Panc1 (cell line): Measurements from ENCODE around the gene GHITM. TPM values are rescaled to one million over a fixed set of nuclear protein-coding genes. Genes with fewer than 3 reads are reported as not detected.

ENCODE experiments used
- ATAC-seq: fragments of 200-7000 bp; cut with Tn5 transposase; 2 replicates; pipeline ENCODE4 v1.9.1; 2020; ENCODE audit warnings: mild to moderate bottlenecking, moderate library complexity
- BruUV-seq: library from RNA; stranded (reverse); fragments of 400-500 nt; replicated peaks from 2 replicates; lab custom pipeline; 2021; lab: Mats Ljungman, UMichigan
- CTCF ChIA-PET: fragments of 300-600 bp; sonication (Branson Sonifier 250); formaldehyde crosslinking; loops from one replicate; lab custom pipeline; 2022; ENCODE audit warnings: antibody characterized with exemption; lab: Charles Lee
- POLR2A ChIA-PET: fragments of 300-600 bp; sonication (Branson Sonifier 250); formaldehyde crosslinking; loops from one replicate; lab custom pipeline; 2022; ENCODE audit warnings: antibody characterized with exemption; lab: Charles Lee
- DNase-seq: peaks from one replicate; pipeline ENCODE4 v3.0.0-alpha.2; 2010; ENCODE audit warnings: low read depth, low spot score
- H3K27ac ChIP-seq: 2 replicates; pipeline ENCODE4 v1.5.1; 2011; ENCODE audit warnings: mild to moderate bottlenecking, low read length, inconsistent platforms
- H3K27me3 ChIP-seq: fragments of 200-500 bp; sonication (Bioruptor generic); 2 replicates; pipeline ENCODE4 v1.6.0; 2014; ENCODE audit warnings: low read length, inconsistent platforms; ENCODE audit not compliant: control insufficient read depth, insufficient read depth
- H3K36me3 ChIP-seq: fragments of 200-500 bp; sonication (Bioruptor generic); 2 replicates; pipeline ENCODE4 v1.5.1; 2014; ENCODE audit warnings: inconsistent platforms, mild to moderate bottlenecking, low read length, moderate library complexity; ENCODE audit not compliant: control insufficient read depth, insufficient read depth
- H3K4me1 ChIP-seq: 2 replicates; pipeline ENCODE4 v1.5.1; 2011; ENCODE audit warnings: inconsistent platforms, mild to moderate bottlenecking, low read length, moderate library complexity; ENCODE audit not compliant: control insufficient read depth, insufficient read depth
- H3K4me3 ChIP-seq, 2 experiments: 2 replicates each; pipeline ENCODE4 v1.5.1; 2011 to 2012; ENCODE audit warnings: low read depth in 2 of 2, low read length in 2 of 2, mild to moderate bottlenecking in 2 of 2, inconsistent platforms in 1 of 2, moderate library complexity in 1 of 2
- H3K9me3 ChIP-seq: fragments of 200-500 bp; sonication (Bioruptor generic); 2 replicates; pipeline ENCODE4 v1.5.1; 2014; ENCODE audit warnings: low read depth, mild to moderate bottlenecking, inconsistent platforms, low read length, moderate library complexity; ENCODE audit not compliant: control insufficient read depth, insufficient read depth
- CTCF ChIP-seq: fragments of 450-650 bp; IDR thresholded peaks from 2 replicates; pipeline ENCODE4 v1.5.1; 2017; ENCODE audit warnings: mild to moderate bottlenecking
- POLR2AphosphoS5 ChIP-seq: IDR thresholded peaks from 2 replicates; pipeline ENCODE4 v1.6.1; 2012; ENCODE audit warnings: mild to moderate bottlenecking, low read depth, low read length, moderate library complexity
- REST ChIP-seq, 2 experiments: IDR thresholded peaks; 2 replicates each; pipeline ENCODE4 v1.6.1; 2011 to 2012; ENCODE audit warnings: low read depth in 2 of 2, control low read depth in 1 of 2, low read length in 1 of 2, mild to moderate bottlenecking in 1 of 2, moderate library complexity in 1 of 2; ENCODE audit not compliant: insufficient read depth in 1 of 2
- SIN3A ChIP-seq: IDR thresholded peaks from 2 replicates; pipeline ENCODE4 v1.6.1; 2012; ENCODE audit warnings: low read depth, mild to moderate bottlenecking, low read length, moderate library complexity, borderline replicate concordance; ENCODE audit not compliant: insufficient read depth
- TCF7L2 ChIP-seq: IDR thresholded peaks from 2 replicates; pipeline ENCODE4 v1.6.1; 2011; ENCODE audit warnings: mild to moderate bottlenecking, low read depth, low read length, inconsistent platforms
- in situ Hi-C: cut with HindIII; loops from 2 replicates; pipeline ENCODE4 v1.10.0; 2016; ENCODE audit warnings: low sequenced_read_pairs, low pct_unique_long_range_greater_than_20kb
- intact Hi-C: fragments of 100-400 bp; cut with micrococcal nuclease; formaldehyde crosslinking; loops from one replicate; pipeline ENCODE4 v1.10.0; 2022; ENCODE audit not compliant: unreplicated experiment
- total RNA-seq: library from RNA; stranded (reverse); gene quantifications from one replicate; pipeline ENCODE4 v1.2.1, GENCODE V29; 2021; ENCODE audit not compliant: unreplicated experiment

The GHITM gene
- total RNA-seq, 1 experiment from 2014 or later = 188 TPM

- in situ Hi-C loops (no loop called here), intact Hi-C loops (no loop called here)
- H3K9me3 ChIP-seq = no peaks in the 10 kb centered on the region
- BruUV-seq = no TSS peak
- H3K27me3 ChIP-seq = no peaks in the 10 kb centered on the region
- TF ChIP-seq TCF7L2 (no peak), POLR2AphosphoS5 (no peak), REST (IDR thresholded peaks at IDR 0.05; ENCODE audit: insufficient read depth in 1 of 2, low read depth in 2 of 2, low read length in 1 of 2) (no peak)
- DNase-seq (no peak), ATAC-seq (peak; percentile 35)
- H3K36me3 ChIP-seq = no peaks in the 10 kb centered on the region
- H3K4me3 ChIP-seq = no peak overlapping the region
- no peak overlapping the region for H3K27ac ChIP-seq
- no peaks in the 10 kb centered on the region for H3K4me1 ChIP-seq
- ChIA-PET POLR2A (no interaction called here), CTCF (no interaction called here)
Measured at GRCh38 chr10:84176836-84177474, 37.6 kb downstream of the GHITM start.

GRCh38 chr10:84177541-84178141, 38.3 kb downstream of the GHITM start:
- ChIA-PET POLR2A (no interaction called here), CTCF (no interaction called here)
- in situ Hi-C loops = no loop called here
- no peak overlapping the region for H3K27ac ChIP-seq
- H3K9me3 ChIP-seq = no peaks in the 10 kb centered on the region
- no peaks in the 10 kb centered on the region for H3K4me1 ChIP-seq
- H3K4me3 ChIP-seq = no peak overlapping the region
- DNase-seq (no peak), ATAC-seq (peak; percentile 55)
- no peaks in the 10 kb centered on the region for H3K36me3 ChIP-seq
- intact Hi-C loops = no loop called here
- H3K27me3 ChIP-seq = no peaks in the 10 kb centered on the region
- no TSS peak for BruUV-seq
- no peak for TF ChIP-seq REST (IDR thresholded peaks at IDR 0.05; ENCODE audit: insufficient read depth in 1 of 2, low read depth in 2 of 2, low read length in 1 of 2)
- no peak for TF ChIP-seq SIN3A
- no peak for TF ChIP-seq POLR2AphosphoS5
- no peak for TF ChIP-seq TCF7L2
- no peak for TF ChIP-seq CTCF
